Upper lobe of left lung (tissue), 6 donors: ENCODE results near the gene ABHD16B. TPM values are rescaled to one million over a fixed set of nuclear protein-coding genes. Genes with fewer than 3 reads are reported as not detected.

Experiments used
- ATAC-seq, 2 donors: fragments of 200-7000 bp; cut with Tn5 transposase; one replicate each; pipeline ENCODE4 v1.9.1; 2022; ENCODE audit warnings: mild to moderate bottlenecking in 2 of 2, moderate library complexity in 2 of 2; ENCODE audit not compliant: low FRiP score in 2 of 2
- DNase-seq, 2 donors: peaks; one replicate each; pipeline ENCODE4 v3.0.0-alpha.2; 2019 to 2020
- H3K27ac ChIP-seq, 4 donors: fragments of 200-600 bp; sonication (generic); one replicate each; pipeline ENCODE4 v1.5.1; 2016 to 2019
- H3K27me3 ChIP-seq, 4 donors: fragments of 200-600 bp; sonication (generic); one replicate each; pipeline ENCODE4 v1.5.1; 2017 to 2019
- H3K36me3 ChIP-seq, 4 donors: fragments of 200-600 bp; sonication (generic); one replicate each; pipeline ENCODE4 v1.5.1; 2016 to 2019
- H3K4me1 ChIP-seq, 4 donors: fragments of 200-600 bp; sonication (generic); one replicate each; pipeline ENCODE4 v1.5.1; 2018 to 2019
- H3K4me3 ChIP-seq, 4 donors: fragments of 200-600 bp; sonication (generic); one replicate each; pipeline ENCODE4 v1.5.1; 2017 to 2019; ENCODE audit warnings: mild to moderate bottlenecking in 2 of 4, moderate library complexity in 1 of 4
- H3K9me3 ChIP-seq, 4 donors: fragments of 200-600 bp; sonication (generic); one replicate each; pipeline ENCODE4 v1.5.1; 2018 to 2019
- CTCF ChIP-seq, 6 experiments: fragments of 450-650 bp in 4 of 6; fragments of 200-600 bp in 2 of 6; sonication (generic) in 2 of 6; IDR thresholded peaks; one replicate each; pipeline ENCODE4 v1.5.1; 2016 to 2019; ENCODE audit warnings: antibody characterized with exemption in 6 of 6
- EP300 ChIP-seq, 4 donors: sonication (generic); formaldehyde crosslinking; IDR thresholded peaks; one replicate each; pipeline ENCODE4 v1.5.1; 2017; ENCODE audit warnings: antibody characterized with exemption in 4 of 4, control low read depth in 2 of 4
- POLR2A ChIP-seq, 4 donors: fragments of 450-650 bp; IDR thresholded peaks; one replicate each; pipeline ENCODE4 v1.5.1; 2016 to 2017; ENCODE audit warnings: antibody characterized with exemption in 4 of 4, mild to moderate bottlenecking in 2 of 4
- POLR2AphosphoS5 ChIP-seq, 2 donors: sonication (generic); formaldehyde crosslinking; IDR thresholded peaks; one replicate each; pipeline ENCODE4 v1.5.1; 2017; ENCODE audit warnings: antibody characterized with exemption in 2 of 2
- WGBS, 2 donors: methylation state at CpG; one replicate each; pipeline ENCODE4 v1.1.5; 2017 to 2018; 5-methylcytosine and 5-hydroxymethylcytosine counted together
- total RNA-seq, 6 donors: library from RNA; depleted of rRNA in 4 of 6; stranded (reverse); fragments of >200 nt in 4 of 6; gene quantifications; one replicate each; pipeline versions ENCODE4 v1.1.0 to v1.2.1, GENCODE V29; 2016 to 2021
- donor health status: DM: no; HTN: no; CAD: no; lungs with moderate emphysema.
- donor health status: DM: no; HTN: yes; CAD: no; lungs with severe emphysema.

Gene ABHD16B
- total RNA-seq, 6 donors from 2014 or later, result 0.23 TPM; not detected in 5

- H3K27me3 ChIP-seq, result no peaks in the 10 kb centered on the region
- TF ChIP-seq CTCF (IDR thresholded peaks at IDR 0.05), result no peak
- TF ChIP-seq POLR2AphosphoS5 (IDR thresholded peaks at IDR 0.05), result no peak
- no peak for TF ChIP-seq POLR2A (IDR thresholded peaks at IDR 0.05)
- TF ChIP-seq EP300 (IDR thresholded peaks at IDR 0.05), result no peak
- peak overlapping the region in 3 of 4 donors; percentile 48 to 82 (median 61) for H3K27ac ChIP-seq
- peaks cover 33 to 56% (median 41%) of the 10 kb centered on the region in 4 donors for H3K4me1 ChIP-seq
- ATAC-seq, result no peak
- H3K36me3 ChIP-seq, result no peaks in the 10 kb centered on the region
- no peaks in the 10 kb centered on the region for H3K9me3 ChIP-seq
- no peak overlapping the region for H3K4me3 ChIP-seq
- WGBS, 2 donors, result 68 to 78% methylated on average over 11 to 15 of the region's 20 CpGs
- DNase-seq, result no peak
These were observed 27.4 kb upstream of the ABHD16B start for GRCh38 chr20:63833776-63834490.

DNA sequence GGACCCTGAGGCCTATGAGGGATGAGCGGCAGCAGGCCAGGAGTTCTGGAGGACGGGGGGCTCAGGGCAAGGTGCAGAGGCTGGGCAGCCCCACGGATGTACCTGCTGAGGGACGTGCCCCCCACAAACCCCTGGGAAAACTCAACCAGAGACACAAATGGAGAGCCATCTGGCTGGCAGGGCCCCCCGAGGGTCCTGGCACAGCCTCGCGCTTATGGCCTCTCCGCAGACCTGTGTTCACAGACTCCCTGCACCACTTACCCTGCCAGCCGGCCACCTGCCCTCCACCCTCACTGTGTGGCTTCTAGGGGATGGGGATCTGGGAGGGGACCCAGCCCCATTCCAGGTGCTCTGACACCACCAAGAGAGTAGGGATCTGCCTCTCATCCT, 26.8 kb upstream of the ABHD16B start:
- DNase-seq (no peak), ATAC-seq (no peak)
- Histone ChIP-seq H3K27me3 (no peaks in the 10 kb centered on the region), H3K36me3 (no peaks in the 10 kb centered on the region), H3K4me1 (peaks cover 28 to 50% (median 37%) of the 10 kb centered on the region in 4 donors), H3K9me3 (no peaks in the 10 kb centered on the region), H3K4me3 (no peak overlapping the region), H3K27ac (peak overlapping the region; percentile 19 to 82 (median 54))
- 92 to 93% methylated on average over 6 to 9 of the region's 9 CpGs for WGBS, 2 donors
- no peak for TF ChIP-seq POLR2AphosphoS5 (IDR thresholded peaks at IDR 0.05)

DNA sequence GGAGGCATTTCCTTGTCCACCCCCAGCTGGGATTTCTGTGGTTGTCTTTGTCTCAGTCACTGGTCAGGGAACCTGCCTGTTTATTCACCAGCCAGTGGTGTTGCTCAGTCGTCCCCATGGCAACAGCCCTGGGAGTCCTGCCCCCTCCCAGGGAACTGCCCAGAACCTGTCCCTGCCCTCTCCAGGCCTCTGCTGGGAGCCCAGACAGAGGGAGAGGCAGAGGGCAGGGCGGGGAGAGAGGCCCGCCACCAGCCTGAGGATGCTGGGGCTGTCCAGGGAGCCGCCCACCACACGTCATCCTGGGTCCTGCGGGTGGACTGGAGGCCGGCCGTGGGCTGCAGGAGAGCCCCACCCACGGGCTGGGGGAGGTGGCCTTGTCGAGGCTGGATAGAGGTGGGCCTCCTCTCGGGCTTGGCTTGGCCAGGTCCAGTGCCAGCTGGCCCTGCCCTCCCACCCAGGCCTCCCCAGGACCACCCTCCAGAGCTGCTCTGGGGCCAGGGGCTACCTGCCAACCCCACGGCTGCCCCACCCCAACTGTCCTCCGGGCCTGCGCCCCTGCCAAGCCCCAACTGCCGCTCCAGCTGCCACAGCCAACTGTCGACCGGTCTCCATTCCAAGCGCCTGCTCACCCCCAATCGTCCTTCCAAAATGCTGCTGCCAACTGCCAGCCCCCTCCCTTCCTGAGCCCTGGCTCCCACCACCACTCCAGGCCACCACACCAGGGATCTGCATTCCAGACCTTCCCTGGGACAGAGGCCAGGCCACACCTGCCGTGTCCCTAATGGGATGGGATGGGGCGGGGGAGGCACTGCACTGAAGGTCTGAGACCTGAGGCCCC, 26.1 kb upstream of the ABHD16B start:
- no peaks in the 10 kb centered on the region for H3K36me3 ChIP-seq
- H3K4me3 ChIP-seq, result no peak overlapping the region
- no peaks in the 10 kb centered on the region for H3K27me3 ChIP-seq
- no peak for TF ChIP-seq EP300 (IDR thresholded peaks at IDR 0.05)
- peak in 1 of 2 donors; percentile 44 for TF ChIP-seq POLR2AphosphoS5 (IDR thresholded peaks at IDR 0.05)
- no peak for TF ChIP-seq CTCF (IDR thresholded peaks at IDR 0.05)
- no peak for TF ChIP-seq POLR2A (IDR thresholded peaks at IDR 0.05)
- H3K9me3 ChIP-seq, result no peaks in the 10 kb centered on the region
- peak; percentile 90 to 94 for ATAC-seq
- peak overlapping the region; percentile 19 to 82 (median 48) for H3K27ac ChIP-seq
- H3K4me1 ChIP-seq, result peaks cover 25 to 43% (median 30%) of the 10 kb centered on the region in 4 donors
- DNase-seq, result peak; percentile 87 to 95
- 0 to 66% methylated on average over 1 to 20 of the region's 21 CpGs for WGBS, 2 donors

DNA sequence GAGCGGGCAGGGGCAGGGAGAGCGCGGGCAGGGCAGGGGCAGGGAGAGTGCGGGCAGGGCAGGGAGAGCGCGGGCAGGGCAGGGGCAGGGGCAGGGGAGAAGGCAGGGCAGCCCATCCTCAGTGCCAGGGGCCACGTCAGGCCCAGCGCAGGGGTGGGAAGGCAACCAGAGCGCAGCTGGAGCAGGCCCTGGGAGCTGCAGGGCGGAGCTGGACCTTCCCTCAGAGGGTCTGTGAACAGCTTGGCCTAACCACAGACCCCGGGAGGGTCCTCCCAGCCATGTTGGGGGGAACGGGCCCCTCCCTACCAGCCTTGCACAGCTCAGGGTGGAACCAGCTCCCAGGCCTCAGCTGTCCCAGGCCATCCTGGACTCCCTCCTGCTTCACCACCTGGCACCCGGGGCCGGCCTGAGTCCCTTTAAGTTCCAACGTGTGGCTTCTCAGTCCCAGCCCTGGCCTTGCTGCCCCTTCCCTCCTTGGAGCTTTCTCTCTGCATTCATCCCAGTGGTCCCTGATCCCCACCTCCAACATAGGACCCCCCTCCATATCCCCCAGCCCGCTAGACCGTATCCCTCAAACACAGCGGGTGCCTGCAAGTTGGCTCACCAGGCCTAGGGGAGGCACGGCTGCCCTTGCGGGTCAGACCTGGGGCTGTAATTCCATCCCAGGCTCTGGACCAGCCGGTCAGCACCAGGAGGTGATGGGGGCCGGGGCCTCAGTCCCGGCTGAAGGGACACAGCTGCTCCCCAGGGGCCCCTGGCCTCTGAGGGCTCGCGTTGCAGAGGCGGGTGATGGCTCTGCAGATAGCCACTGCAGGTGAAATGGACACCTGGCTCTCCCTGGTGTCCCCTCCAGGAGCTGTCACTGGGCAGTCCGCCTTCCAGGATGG, 24.6 kb upstream of the ABHD16B start:
- ATAC-seq, result no peak
- peak overlapping the region in 1 of 4 donors; percentile 30 for H3K27ac ChIP-seq
- no peak for DNase-seq
- no peak overlapping the region for H3K4me3 ChIP-seq
- no peaks in the 10 kb centered on the region for H3K36me3 ChIP-seq
- WGBS, 2 donors, result 88 to 90% methylated on average over 17 to 23 of the region's 27 CpGs
- peaks cover 25 to 36% (median 27%) of the 10 kb centered on the region in 4 donors for H3K4me1 ChIP-seq
- TF ChIP-seq POLR2A (IDR thresholded peaks at IDR 0.05) (no peak), CTCF (IDR thresholded peaks at IDR 0.05) (no peak), POLR2AphosphoS5 (IDR thresholded peaks at IDR 0.05) (no peak), EP300 (IDR thresholded peaks at IDR 0.05) (no peak)
- no peaks in the 10 kb centered on the region for H3K27me3 ChIP-seq
- H3K9me3 ChIP-seq, result no peaks in the 10 kb centered on the region
